Measurements from ENCODE around the gene CCDC86. TPM values are rescaled to one million over a fixed set of nuclear protein-coding genes. Genes with fewer than 3 reads are reported as not detected.

CCDC86 gene
- total RNA-seq, 1 donor from 2014 or later = 22.8 TPM

DNA sequence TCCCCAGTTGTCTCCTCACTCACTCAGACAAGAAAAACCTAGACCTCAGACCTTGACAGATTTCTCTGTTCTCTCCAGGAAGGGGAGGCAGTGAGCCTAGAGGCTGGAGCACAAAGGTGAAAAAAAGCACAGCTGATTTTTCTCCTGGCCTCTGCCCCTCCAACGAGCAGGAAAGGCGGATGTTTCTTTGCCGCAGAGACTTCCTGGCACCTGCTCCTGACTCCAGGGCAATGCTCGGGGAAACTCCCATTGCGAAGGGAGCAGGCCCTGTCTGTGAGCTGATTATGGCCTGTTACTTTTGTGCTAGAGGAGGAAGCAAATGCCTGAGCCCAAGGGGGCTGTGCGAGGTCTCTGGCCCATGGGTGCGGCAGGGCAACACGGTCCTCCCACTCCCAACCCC is 31.3 kb upstream of the CCDC86 start:
- Mint-ChIP-seq H3K36me3 (ENCODE audit: insufficient read depth) (no peaks in the 10 kb centered on the region), H3K27me3 (peaks cover 19% of the 10 kb centered on the region), H3K9me3 (ENCODE audit: low read depth) (no peaks in the 10 kb centered on the region), H3K4me1 (ENCODE audit: low read depth) (no peaks in the 10 kb centered on the region), H3K4me3 (ENCODE audit: low read depth) (no peak overlapping the region), H3K27ac (no peak overlapping the region)
- no peak for TF ChIP-seq CTCF (IDR thresholded peaks at IDR 0.05; ENCODE audit: unreplicated experiment)
- DNase-seq (ENCODE audit: low spot score, unreplicated experiment) = no peak

DNA sequence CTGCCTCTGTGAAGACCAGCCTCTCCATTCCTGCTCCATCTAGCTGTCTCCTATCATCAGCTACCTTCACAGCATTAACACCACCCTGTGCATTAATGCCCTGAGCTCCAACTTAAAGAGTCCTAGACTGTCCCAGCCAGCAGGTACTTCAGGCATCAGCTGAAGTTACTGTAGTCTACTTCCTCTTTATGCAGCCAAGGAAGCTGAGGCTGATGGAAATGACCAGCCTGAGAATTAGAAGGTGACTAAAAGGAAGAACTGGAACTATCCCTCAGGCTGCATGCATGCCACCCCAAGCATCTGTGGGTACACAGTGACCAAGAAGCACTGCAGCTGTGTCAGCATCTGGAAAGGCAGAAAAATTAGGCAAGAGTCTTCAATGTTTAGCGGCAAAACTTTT is 28.6 kb upstream of the CCDC86 start:
- no peak for TF ChIP-seq CTCF (IDR thresholded peaks at IDR 0.05; ENCODE audit: unreplicated experiment)
- H3K27ac Mint-ChIP-seq = no peak overlapping the region
- no peaks in the 10 kb centered on the region for H3K36me3 Mint-ChIP-seq (ENCODE audit: insufficient read depth)
- peaks cover 6% of the 10 kb centered on the region for H3K9me3 Mint-ChIP-seq (ENCODE audit: low read depth)
- peaks cover 10% of the 10 kb centered on the region for H3K27me3 Mint-ChIP-seq
- no peaks in the 10 kb centered on the region for H3K4me1 Mint-ChIP-seq (ENCODE audit: low read depth)
- no peak overlapping the region for H3K4me3 Mint-ChIP-seq (ENCODE audit: low read depth)
- DNase-seq (ENCODE audit: low spot score, unreplicated experiment) = no peak

GRCh38 chr11:60814112-60814511 is 27.8 kb upstream of the CCDC86 start:
- Mint-ChIP-seq H3K4me3 (ENCODE audit: low read depth) (no peak overlapping the region), H3K36me3 (ENCODE audit: insufficient read depth) (no peaks in the 10 kb centered on the region), H3K4me1 (ENCODE audit: low read depth) (no peaks in the 10 kb centered on the region), H3K9me3 (ENCODE audit: low read depth) (peaks cover 6% of the 10 kb centered on the region), H3K27ac (no peak overlapping the region), H3K27me3 (peaks cover 11% of the 10 kb centered on the region)
- DNase-seq (ENCODE audit: low spot score, unreplicated experiment) = no peak
- no peak for TF ChIP-seq CTCF (IDR thresholded peaks at IDR 0.05; ENCODE audit: unreplicated experiment)

DNA sequence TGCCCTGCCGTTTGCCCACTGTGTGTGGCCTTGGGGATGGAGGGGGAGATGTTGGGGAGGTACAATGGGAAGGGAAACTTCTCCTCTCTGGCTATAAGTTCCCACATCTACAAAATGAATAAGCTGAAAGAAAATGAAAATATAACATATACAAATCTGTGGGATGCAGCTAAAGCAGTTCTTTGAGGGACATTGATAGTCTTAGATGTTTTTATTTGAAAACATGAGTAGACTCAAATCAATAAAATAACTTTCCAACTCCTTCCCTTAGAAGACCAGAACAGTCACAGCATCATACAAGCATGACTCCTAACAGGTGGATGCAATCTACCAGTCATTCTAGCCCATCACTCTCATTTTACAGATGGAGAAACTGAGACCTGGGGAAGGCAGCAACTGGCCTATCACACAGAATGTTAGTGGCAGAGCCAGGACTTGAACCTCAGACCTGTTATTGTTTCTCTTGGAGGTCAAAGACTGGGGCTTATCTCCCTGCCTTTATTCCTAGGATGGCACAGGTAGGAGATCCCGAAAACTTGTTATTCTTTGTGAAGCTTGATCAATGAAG is 25.2 kb upstream of the CCDC86 start:
- Mint-ChIP-seq H3K4me3 (ENCODE audit: low read depth) (no peak overlapping the region), H3K4me1 (ENCODE audit: low read depth) (no peaks in the 10 kb centered on the region), H3K27ac (no peak overlapping the region), H3K27me3 (peaks cover 7% of the 10 kb centered on the region), H3K36me3 (ENCODE audit: insufficient read depth) (no peaks in the 10 kb centered on the region), H3K9me3 (ENCODE audit: low read depth) (peaks cover 6% of the 10 kb centered on the region)
- DNase-seq (ENCODE audit: low spot score, unreplicated experiment) = no peak
- TF ChIP-seq CTCF (IDR thresholded peaks at IDR 0.05; ENCODE audit: unreplicated experiment) = no peak

- TF ChIP-seq CTCF (IDR thresholded peaks at IDR 0.05; ENCODE audit: unreplicated experiment) = no peak
- H3K36me3 Mint-ChIP-seq (ENCODE audit: insufficient read depth) = no peaks in the 10 kb centered on the region
- no peak for DNase-seq (ENCODE audit: low spot score, unreplicated experiment)
- no peak overlapping the region for H3K27ac Mint-ChIP-seq
- H3K4me3 Mint-ChIP-seq (ENCODE audit: low read depth) = no peak overlapping the region
- peaks cover 6% of the 10 kb centered on the region for H3K9me3 Mint-ChIP-seq (ENCODE audit: low read depth)
- peaks cover 7% of the 10 kb centered on the region for H3K27me3 Mint-ChIP-seq
- no peaks in the 10 kb centered on the region for H3K4me1 Mint-ChIP-seq (ENCODE audit: low read depth)
Measured at GRCh38 chr11:60818057-60818456, 23.9 kb upstream of the CCDC86 start.

Data from progenitor cell of endocrine pancreas (in vitro differentiated cells).